IPS-NIHi11 (cell line): ENCODE data around the gene IMMT.
"Not testable (repeated sequence)": the region's sequence is repeated elsewhere in the genome, so short reads cannot be mapped to it uniquely, and the experiment has no call there.

Experiments used
- DNase-seq: peaks from one replicate; pipeline ENCODE4 v3.0.0; 2012; ENCODE audit warnings: mixed read lengths, low spot score

The IMMT gene

DNA sequence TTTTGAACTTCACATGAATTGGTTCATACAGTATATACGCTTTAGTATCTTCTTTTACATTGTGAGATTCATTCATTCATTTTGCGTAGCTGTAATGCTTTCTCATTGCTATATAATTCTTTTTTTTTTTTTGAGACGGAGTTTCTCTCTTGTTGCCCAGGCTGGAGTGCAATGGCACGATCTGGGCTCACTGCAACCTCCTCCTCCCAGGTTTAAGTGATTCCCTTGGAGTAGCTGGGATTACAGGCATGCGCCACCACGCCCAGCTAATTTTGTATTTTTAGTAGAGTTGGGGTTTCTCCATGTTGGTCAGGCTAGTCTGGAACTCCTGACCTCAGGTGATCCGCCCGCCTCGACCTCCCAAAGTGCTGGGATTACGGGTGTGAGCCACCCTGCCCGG, 5.3 kb upstream of the IMMT start:
- not testable (repeated sequence) for DNase-seq

DNA sequence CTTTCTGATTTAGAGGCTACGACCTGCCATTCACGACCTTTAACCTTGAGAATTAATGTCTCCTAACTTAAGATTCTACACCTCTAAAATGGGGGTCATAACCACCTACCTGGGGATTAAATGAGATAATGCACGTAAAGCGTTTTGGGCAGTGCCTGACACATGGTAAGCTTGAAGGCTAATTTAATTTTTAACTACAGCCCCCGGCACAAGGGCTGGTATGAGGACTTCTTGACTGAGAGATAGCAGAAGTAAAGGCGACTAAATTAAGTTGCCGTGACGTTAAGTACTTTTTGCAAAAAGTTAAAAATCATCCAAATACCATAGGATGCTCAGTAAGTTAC, 4.5 kb upstream of the IMMT start:
- no peak for DNase-seq

DNA sequence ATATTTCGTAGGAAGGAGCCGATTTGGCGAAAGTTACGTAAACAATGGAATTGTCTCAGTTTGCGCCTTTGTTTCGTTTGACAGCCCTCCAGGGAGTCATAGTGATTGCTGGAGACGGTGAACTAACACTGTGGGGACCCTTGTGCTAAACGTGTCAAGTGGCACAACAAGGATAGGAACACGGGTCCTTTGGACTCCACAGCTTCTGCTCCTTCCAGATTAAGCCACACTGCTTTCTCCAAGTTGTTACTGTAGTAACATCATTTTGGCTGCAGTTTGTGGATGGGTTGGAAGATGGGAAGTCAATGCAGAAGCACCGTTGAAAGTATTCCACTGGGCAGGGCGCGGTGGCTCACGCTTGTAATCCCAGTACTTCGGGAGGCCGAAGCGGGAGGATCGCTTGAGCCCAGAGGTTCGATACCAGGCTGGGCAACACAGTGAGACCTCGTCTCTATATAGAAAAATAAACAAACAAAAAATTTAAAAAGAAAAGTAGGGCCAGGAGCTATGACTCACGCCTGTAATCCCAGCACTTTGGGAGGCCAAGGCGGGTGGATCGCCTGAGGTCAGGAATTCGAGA, 636 bp upstream of the IMMT start:
- DNase-seq, result no peak

DNA sequence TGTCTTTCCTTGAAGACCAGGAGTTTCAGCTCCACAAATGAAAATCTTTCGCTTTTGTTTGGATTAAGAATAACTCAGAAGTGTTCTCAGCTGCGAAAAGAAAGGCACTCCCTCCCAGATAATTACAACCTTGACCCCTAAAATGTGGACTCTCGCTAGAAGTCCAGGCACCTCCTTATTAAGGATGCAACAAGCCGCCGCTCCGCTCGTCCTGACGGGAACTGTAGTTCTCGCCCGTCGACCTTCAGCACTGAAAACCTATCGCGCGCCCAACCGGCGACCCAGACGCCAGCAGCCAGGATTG, 559 bp downstream of the IMMT start:
- no peak for DNase-seq

DNA sequence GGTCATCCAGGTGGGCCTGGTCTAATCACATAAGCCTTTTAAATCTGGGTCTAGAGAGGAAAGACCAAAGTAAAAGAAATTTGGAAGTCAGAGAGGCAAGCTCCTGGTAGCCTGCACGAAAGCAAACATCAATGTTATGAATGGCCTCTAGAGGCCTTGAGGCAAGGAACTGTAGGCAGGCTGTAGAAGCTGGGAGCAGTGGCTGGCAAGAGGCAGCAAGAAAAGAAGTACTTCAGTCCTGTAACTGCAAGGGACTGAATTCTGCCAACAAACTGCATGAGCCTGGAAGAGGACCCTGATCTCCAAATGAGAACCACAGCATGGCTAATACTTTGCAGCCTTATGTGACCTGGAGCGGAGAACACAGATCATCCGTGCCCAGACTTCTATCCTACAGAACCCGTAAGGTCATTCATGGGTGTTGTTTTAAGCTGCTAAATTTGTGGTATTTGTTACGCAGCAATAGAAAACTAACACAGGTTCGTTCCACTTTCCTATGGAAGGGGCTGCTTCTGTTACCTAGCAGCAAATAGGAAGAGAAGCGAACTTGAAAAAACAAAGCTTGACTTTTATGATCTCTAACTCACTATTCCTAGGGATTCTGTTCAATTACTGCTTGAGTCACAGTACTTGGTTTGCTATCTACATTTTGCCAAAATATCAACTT, 1.2 kb downstream of the IMMT start:
- no peak for DNase-seq

DNA sequence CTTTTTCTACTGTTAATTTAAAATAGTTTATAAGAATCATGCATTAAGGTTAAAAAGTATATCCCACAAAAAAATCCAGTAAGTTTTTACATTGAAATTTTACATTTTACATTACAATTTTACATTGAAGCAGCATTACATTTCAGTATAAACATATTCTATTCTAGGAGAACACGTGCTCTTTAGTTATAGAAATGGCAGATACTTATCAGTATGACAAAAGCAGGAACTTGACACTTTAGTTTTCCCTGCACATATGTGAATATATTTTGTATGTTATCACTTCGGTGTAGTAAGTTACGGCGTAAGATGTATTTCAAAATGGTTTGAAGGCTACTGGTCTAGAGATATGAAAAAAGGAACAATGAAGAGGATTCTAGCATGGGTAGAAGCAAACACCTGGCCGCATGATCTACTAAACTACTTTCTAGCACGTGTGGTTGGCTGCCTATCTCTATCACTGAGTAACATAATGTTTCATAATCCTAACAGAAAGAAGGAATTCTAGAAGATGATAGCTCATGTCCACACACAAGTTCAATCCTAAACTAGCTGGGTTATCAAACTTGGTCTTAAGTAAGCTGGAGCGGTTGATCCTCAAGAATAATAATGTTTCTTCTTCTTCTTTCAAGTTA, 5.4 kb downstream of the IMMT start:
- no peak for DNase-seq

DNA sequence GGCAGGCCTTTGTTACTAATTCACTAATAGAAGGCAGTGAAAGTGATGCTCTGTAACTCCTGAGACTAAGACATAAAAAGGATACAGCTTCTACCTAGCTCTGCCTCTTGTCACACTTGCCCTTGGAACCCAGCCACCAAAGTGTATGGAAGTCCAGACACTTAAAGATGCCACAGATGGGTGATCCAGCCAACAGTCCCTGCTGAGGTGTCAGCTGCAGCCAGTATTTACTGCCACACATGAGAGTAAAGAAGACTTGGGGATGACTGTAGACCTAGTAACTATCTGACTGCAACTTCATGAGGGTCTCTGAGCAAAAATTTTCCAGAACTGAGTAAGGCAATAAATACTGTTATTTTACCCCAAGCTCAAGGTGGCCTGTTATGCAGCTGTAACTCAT, 8.8 kb downstream of the IMMT start:
- DNase-seq, result no peak

DNA sequence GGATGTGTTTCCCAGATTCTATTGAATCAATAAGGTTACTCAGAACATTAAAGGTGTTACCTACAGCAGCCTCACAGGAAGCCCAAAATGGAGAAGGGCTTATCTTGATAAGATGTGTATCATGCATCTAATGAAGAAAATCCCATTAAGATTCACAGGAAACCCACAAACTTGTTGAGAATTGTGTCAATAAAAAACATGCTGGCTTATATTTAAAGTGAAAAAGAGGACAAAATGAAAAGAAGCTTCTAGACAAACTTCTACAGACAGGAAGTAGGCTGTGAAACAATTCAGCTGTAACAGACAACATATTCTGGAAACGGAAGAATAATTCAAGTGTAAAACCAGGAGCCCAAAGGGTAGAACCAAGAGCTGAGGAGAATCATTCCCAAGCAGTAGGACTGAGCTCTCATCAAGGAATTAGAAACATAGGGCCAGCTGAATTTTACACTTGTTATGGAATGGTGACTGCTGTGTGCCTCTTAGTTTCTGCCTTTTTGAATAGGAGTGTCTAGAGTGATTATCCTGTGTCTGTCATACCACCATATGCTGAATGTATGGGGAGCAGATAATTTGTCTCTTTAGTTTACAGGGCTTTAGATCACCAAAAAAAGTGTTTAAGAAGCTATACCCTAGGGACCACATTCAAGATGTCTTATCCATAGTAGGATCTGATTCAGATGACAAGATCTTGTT, 9.6 kb downstream of the IMMT start:
- DNase-seq, result no peak

DNA sequence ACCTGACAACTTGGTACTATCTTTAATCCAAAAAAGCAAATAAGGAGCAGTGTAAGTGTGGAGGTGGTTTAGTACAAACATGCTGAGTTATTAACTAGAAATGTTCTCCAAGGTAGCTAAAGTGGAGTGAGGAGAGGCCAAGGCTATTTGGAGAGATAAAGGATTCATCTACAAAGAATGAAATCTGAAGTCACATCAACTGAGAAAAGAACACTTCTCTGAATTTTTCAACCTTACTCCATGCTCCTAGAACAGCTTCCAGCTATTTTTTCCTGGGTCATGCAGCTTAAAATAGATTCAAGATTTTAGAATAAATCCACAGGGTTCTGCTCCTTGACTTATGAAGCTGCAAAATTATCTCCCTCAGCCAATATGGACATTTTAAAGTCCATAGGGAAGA, 18.7 kb downstream of the IMMT start:
- no peak for DNase-seq

DNA sequence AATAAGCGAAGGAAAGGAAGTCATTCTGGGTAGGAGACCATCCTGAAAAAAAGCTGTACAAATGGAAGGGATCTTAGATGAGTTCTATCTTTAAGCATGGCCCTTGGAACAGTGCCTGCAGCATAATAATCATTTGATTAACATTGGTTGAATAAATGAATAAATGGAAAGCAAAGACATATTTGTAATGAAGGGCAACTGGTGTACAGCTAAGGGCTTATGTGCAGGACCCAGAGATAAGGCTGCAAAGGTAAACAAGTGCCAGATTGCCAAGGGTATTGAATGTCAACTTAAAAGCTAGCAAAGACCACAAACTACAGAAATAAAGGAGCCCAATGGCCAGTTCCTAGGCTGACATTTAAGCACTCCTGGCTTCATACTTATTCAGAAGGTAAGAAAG, 19.4 kb downstream of the IMMT start:
- no peak for DNase-seq

DNA sequence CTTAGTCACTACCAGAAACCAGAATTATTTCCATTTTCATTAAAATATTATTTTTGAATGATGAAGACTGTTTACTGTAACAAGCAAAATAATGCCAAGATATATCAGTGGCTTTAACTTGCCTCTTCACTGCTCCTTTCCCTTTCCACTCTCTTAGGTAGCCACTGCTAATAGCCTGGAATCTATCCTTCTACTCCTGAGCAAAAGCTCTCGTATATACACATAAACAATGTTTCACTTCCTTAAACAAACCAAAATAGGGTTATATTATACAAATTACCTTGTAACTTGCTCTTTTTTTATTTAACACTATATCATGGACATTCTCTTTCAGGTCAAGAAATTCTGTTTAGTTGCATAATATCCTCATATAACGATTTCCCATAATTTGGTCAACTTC, 20.8 kb downstream of the IMMT start:
- DNase-seq, result no peak

DNA sequence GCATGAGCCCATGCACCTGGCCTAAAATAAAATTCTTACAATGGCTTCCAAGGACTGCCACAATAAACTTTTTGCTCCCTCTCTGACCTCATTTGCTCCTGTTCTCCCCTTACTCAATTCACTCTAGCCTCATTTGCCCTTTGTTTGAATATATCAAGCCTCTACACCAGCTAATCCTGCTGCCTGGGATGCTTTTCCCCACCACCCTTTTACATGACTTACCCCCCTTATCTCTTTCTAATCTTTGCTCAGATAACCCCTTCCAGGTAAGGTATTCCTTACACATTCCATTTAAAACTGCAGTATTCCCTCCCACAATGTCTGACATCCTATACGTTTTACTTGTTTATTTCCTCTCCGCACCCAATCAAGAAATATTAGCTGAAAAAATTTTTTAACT, 22.7 kb downstream of the IMMT start:
- DNase-seq, result no peak

DNA sequence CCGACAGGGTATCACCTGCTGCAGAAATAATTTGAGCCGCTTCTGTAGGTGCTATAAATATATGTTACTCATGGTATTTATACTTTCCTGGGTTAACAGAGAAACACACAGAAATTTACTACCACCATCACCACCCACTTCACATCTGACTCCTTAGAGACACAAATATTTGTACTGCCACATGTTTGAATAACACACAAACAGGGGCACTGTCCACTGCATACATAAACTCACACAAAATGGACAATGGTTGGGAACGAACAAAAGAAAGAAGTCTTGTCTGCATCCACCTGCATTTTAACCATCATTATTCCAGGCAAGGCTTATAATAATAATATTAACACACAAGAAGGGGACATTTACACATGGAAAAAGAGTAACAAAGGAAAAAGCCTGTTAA, 24.0 kb downstream of the IMMT start:
- DNase-seq, result no peak

DNA sequence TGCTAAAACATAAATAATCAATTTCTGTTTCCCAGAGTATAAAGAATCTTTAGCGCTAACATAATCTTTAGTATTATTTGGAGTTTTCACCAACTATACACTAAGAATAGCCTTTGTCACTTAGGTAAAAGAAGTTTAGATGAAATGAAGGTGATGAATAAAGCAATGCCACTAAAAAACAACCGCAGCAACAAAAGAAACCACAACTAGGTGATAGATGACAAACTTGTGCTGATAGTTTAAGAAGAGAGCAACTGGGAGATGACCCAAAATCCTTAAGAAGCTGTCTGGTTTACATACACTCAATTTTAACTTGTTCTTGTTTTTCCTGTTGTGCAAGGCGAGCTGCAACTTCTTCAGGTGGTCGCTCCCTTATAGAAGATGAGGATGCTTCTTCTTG, 24.8 kb downstream of the IMMT start:
- DNase-seq, result no peak

DNA sequence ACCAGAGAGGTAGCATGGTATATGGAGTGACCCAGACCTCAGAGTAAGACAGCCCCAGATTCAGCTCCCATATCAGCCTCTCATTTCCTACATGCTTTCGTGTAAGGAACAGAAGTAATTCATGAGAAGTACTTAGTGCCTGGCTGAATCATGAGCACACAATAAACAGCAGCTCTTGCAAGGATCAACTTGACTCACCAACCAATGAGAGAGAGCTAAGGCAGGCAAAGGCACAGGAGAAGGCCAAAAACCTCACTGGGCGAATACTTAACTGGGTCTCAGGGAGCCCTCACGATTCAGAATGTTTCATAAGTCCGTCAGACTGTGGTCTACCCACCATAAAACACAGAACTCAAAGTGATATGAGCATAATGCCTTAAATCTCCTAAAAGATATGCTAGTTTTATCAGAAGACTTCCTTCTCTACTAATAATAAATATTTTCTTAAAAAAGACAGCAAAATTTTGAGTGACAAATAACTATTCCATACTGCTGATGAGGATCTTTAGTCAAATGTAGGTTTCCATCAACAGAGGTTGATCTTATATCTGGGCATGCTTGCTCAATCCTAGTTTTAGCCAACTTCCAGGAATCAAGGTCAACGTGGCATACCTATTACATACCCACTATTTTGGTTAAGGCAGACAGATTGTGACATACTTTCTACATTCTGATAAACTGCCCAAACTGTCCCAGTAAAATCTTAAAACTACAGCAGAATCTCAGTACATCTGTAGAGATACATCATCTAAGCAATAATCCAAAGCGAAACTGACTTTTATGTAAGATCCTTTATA, 34.9 kb downstream of the IMMT start:
- no peak for DNase-seq

DNA sequence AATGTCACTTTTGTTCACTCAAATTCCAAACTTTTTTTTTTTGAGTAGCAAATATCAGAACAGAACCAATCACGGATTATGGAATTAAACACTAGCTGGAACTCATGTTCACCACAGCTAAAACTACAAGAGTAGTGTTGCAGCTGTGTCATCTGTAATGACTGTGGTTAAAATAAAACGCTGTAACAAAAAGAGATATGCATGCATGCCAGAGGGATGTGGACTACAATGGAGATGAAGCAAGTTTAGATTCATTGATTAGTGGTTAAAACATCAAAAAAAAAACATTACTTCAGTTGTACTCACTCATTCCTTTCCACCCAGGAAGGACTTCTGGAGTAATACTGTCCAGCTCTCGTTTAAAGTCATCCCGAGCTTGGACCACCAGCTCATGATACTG, 37.0 kb downstream of the IMMT start:
- DNase-seq, result no peak

DNA sequence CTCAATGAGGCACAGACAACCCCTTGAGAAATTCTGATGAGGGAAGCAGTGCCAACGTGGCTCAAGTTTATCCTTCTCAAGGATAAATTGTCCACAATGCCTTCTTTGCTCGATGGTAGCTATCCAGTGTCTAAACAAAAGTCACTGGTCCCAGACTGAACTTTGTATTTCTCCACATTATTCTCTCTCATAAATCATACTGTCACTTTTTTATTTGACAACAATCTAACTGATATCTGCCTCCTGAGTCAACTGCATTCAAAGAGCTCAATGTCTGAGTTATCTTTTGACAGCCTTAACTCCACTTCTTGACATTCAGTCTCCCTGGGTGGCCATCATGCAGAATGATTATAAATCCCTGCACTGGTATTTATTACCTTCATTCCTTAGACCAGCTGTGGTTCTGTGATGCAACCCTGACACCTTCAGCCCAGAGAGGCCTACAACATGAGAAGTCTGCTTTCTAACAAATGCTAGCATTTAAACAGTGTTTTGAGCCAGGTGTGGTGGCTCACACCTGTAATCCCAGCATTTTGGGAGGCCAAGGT, 38.2 kb downstream of the IMMT start:
- no peak for DNase-seq

DNA sequence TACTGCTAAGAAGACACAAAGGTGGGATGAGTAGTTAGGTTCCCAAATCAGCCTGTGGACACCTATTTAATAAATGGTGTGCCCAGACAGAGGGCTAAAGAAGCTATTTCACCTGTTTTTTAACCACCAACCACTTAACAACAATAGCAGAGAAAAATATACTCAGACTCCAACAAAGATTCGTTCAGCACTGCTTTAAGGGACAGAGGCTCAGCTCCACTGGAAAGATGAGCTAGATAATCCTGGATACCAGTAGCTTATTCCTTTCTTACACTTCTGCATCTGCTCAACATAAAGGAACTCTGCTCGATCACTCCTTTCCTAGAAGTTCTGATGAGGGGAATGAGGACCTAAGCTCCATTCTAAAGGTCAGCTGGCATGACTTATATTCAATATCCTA, 44.8 kb downstream of the IMMT start:
- no peak for DNase-seq

DNA sequence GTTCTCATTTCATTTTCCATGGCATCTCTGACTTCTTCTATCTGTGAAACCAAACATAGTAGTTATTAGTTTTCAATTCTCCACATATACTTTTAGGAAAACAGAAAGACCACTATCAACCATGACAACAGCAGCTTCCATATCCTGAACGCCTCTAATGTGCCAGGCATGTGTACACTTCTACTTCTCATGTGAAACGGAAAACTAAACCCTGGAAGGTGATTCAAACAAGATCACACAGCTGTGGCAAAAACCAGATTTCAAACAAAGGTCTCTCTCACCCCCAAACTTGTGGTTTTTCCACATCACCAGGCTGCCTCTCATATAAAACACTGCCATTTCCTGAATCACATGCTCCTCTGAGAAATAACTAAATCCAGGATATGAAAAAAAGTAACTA, 47.5 kb downstream of the IMMT start:
- DNase-seq, result no peak

DNA sequence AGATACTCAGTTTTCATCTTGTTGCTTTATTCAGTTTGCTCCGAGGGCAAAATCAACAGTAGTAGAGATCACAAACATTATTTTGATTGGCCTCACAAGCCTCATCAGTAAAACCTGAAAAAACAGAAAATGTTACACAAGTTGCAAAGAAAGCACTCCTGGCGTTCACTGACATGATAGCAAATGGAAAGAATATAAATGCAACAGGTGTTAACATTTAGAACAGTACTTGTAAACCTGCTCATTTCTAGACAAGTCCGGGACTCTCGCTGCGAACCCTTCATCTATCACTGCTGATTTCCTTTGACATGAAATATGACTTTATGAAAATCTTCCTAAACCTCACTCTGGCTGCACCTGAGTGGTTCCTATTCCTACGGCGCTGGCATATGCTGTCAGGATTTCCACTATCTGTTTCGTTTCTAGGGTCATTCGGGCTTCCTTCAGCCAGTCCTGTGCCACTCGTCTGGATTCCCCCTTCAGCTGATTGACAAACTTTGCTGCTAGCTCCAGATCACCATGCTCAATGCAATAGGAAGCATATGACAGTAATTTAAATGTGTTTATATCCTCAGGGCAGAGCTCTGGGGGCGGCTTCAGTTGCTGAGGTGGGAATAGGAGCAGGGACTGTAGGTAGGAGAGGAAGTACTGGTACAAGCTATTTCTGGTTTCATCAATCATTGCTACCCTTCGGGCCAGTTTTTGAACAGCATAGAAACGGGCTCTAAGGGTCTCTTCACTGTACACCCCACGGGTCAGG, 51.2 kb downstream of the IMMT start:
- DNase-seq, result no peak

DNA sequence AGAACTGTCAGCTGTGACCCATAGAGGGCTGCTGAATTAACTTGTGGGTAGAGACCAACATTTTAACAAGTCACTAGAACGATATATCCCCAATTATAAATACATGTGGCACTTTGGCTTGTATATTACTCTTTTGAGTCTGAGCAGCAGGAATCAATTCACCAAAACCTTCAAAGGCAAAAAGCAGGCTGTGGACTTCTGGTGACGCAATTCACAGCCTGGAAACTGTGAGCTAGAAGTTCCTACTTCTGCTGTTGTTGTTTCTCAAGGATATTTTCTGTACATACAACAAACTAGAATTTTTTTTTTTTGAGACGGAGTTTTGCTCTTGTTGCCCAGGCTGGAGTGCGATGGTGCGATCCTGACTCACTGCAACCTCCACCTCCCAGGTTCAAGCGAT, 52.0 kb downstream of the IMMT start:
- no peak for DNase-seq
